ENCODE data around the gene ZNF480.
A peak's percentile ranks its signal among the peaks of the same experiment; 100 is the strongest.
"Not testable (repeated sequence)": the region's sequence is repeated elsewhere in the genome, so short reads cannot be mapped to it uniquely, and the experiment has no call there.

The ZNF480 gene

GRCh38 chr19:52339022-52339421 is 42.1 kb downstream of the ZNF480 start:
- not testable (repeated sequence) for DNase-seq

GRCh38 chr19:52343548-52343947 is 46.6 kb downstream of the ZNF480 start:
- no peak for DNase-seq

GRCh38 chr19:52345162-52345561 is 48.2 kb downstream of the ZNF480 start:
- DNase-seq = no peak

- no peak for DNase-seq
Observed at GRCh38 chr19:52351512-52351911, 54.5 kb downstream of the ZNF480 start.

- DNase-seq = no peak
Observed at GRCh38 chr19:52366414-52366824, 69.5 kb downstream of the ZNF480 start.

GRCh38 chr19:52369559-52370340 is 72.8 kb downstream of the ZNF480 start, which contains the start of gene ZNF880:
Gene ZNF880, plus strand, starts transcription at chr19:52369923. Its CDS starts 43 bp downstream, at chr19:52369966.
- peak; percentile 63 for DNase-seq

GRCh38 chr19:52370341-52370710 is 73.4 kb downstream of the ZNF480 start:
- DNase-seq = no peak
